GDM1 (cell line): ENCODE results near the gene S1PR5.

Source experiments
- DNase-seq: peaks from one replicate; lab custom pipeline; 2025; lab: John Stamatoyannopoulos, UW

Gene S1PR5

DNA sequence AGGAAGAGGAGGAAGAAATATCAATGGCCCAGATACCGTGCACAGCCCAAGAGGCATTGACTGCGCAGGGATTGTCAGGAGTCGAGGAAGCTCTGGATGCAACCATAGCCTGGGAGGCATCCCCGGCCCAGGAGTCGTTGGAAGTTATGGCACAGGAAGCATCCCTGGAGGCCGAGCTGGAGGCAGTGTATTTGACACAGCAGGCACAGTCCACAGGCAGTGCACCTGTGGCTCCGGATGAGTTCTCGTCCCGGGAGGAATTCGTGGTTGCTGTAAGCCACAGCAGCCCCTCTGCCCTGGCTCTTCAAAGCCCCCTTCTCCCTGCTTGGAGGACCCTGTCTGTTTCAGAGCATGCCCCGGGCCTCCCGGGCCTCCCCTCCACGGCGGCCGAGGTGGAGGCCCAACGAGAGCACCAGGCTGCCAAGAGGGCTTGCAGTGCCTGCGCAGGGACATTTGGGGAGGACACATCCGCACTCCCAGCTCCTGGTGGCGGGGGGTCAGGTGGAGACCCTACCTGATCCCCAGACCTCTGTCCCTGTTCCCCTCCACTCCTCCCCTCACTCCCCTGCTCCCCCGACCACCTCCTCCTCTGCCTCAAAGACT lies 50.0 kb downstream of the S1PR5 start:
- DNase-seq, result no peak

DNA sequence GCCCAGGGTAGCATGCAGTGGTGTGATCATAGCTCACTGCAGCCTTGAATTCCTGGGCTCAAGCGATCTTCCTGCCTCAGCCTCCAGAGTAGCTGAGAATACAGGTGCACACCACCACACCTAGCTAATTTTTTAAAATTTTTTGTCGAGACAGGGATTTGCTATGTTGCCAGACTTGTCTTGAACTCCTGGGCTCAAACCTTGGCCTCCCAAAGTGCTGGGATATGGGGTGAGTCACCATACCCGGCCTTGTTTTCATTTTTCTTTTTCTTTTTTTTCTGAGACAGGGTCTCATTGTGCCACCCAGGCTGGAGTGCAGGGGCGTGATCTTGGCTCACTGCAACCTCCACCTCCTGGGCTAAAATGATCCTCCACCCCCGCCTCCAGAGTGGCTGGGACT lies 52.8 kb downstream of the S1PR5 start:
- DNase-seq, result no peak
